PC-3 (cell line): ENCODE results near the gene KCNC1.

Source experiments
- EZH2 ChIP-seq: fragments of 300-600 bp; sonication (generic); IDR thresholded peaks from one replicate; pipeline ENCODE4 v1.6.1; 2017; ENCODE audit warnings: antibody characterized with exemption, mild to moderate bottlenecking, low read length; ENCODE audit not compliant: unreplicated experiment
- EZH2phosphoT487 ChIP-seq: fragments of 300-600 bp; sonication (generic); IDR thresholded peaks from 2 replicates; pipeline ENCODE4 v1.6.1; 2018; ENCODE audit warnings: mild to moderate bottlenecking, antibody characterized with exemption, low read length, borderline replicate concordance
- TF ChIP-seq, protein P1 (sequence below): fragments of 300-600 bp; sonication (generic); conservative IDR thresholded peaks from 2 replicates; pipeline ENCODE4 v1.5.1; 2017; ENCODE audit warnings: antibody characterized with exemption, low read depth, mild to moderate bottlenecking, low read length

DNA sequence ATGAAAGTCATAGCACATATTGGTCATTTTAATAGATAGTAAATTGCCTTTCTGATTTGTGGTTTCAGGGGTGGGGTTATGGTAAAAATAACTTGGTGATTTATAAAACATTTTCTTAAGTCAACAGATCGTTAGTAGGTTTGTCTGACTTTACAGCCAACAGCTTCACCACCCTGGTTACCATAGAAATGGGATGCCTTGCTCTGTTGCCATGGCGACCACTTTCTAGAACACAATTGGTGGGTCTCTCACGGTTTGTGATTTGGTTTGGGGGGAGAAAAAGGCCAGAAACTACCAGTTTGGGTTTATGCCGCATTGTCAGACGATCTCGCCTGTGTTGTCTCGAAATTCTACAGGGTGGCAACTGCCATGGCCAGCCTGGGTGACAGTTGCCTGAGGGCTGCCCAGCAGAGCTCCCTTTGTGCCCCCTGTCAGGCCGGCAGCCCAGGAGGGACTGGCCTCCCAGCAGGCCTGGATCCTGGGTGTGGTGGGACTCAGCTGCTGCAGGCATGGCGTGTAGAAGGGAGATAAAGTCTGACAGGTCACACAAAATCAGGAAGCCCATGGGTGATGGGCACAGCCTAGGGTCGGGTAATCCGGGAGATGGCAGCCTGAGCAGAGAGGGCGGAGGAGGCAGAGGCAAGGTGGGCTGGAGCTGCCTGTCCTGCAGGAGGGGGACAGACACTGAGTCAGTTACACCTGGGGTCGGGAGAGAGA lies 30.9 kb downstream of the KCNC1 start:
- TF ChIP-seq, protein P1, sequence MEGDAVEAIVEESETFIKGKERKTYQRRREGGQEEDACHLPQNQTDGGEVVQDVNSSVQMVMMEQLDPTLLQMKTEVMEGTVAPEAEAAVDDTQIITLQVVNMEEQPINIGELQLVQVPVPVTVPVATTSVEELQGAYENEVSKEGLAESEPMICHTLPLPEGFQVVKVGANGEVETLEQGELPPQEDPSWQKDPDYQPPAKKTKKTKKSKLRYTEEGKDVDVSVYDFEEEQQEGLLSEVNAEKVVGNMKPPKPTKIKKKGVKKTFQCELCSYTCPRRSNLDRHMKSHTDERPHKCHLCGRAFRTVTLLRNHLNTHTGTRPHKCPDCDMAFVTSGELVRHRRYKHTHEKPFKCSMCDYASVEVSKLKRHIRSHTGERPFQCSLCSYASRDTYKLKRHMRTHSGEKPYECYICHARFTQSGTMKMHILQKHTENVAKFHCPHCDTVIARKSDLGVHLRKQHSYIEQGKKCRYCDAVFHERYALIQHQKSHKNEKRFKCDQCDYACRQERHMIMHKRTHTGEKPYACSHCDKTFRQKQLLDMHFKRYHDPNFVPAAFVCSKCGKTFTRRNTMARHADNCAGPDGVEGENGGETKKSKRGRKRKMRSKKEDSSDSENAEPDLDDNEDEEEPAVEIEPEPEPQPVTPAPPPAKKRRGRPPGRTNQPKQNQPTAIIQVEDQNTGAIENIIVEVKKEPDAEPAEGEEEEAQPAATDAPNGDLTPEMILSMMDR = no peak
- TF ChIP-seq EZH2phosphoT487 (no peak), EZH2 (no peak)
